HepG2 (cell line): ENCODE results near the gene SLC6A17.

Experiments
- CREM ChIP-seq, 2 experiments: sonication (generic) in 1 of 2; formaldehyde crosslinking in 1 of 2; IDR thresholded peaks; 2 replicates each; pipeline versions ENCODE4 v1.4.0 to v1.6.1; 2016 to 2020; ENCODE audit warnings: antibody characterized with exemption in 1 of 2, mild to moderate bottlenecking in 1 of 2, missing genetic modification reagents in 1 of 2
- HDAC6 ChIP-seq: fragments of 200-600 bp; sonication (generic); IDR thresholded peaks from 2 replicates; pipeline ENCODE4 v1.7.0; 2017; ENCODE audit warnings: mild to moderate bottlenecking, antibody characterized with exemption, low read length, low read depth
- POLR2A ChIP-seq, 2 experiments: IDR thresholded peaks; 2 replicates each; pipeline ENCODE4 v1.6.1; 2011; ENCODE audit warnings: low read depth in 2 of 2, low read length in 2 of 2, mild to moderate bottlenecking in 1 of 2, moderate library complexity in 1 of 2; ENCODE audit not compliant: insufficient read depth in 1 of 2
- RFX1 ChIP-seq: fragments of 450-650 bp; IDR thresholded peaks from 2 replicates; pipeline ENCODE4 v1.6.1; 2017
- TP53 ChIP-seq: sonication (generic); formaldehyde crosslinking; conservative IDR thresholded peaks from 2 replicates; pipeline ENCODE4 v1.4.0; 2020; ENCODE audit warnings: missing genetic modification reagents
- YY1 ChIP-seq: IDR thresholded peaks from 2 replicates; pipeline ENCODE4 v1.6.1; 2011; ENCODE audit warnings: low read length, low read depth, moderate library complexity, mild to moderate bottlenecking; ENCODE audit not compliant: insufficient read depth, insufficient replicate concordance
- ZNF607 ChIP-seq: sonication (generic); formaldehyde crosslinking; IDR thresholded peaks from 2 replicates; pipeline ENCODE4 v1.5.1; 2020; ENCODE audit warnings: missing genetic modification reagents, mild to moderate bottlenecking, borderline replicate concordance

DNA sequence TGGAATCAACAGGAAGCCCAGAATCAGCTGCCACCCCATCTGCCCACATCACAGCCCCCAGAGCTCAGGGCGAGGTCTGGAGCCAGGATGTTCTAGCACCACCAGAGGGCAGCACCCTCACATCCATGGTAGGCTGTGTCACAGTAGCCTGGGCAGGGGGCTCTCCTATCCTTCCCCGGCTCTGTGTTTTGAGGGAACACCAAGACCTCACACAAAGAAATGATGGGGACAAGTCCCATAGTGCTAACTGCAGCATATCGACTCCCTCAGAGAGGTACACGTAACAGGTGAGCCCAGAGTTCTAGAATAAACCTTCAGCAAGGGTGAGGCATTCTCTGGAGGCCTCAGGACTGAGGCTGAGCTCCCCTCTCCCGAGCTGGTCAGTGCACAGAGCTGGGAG, 57.5 kb downstream of the SLC6A17 start:
- TF ChIP-seq ZNF607 (no peak), CREM (IDR thresholded peaks at IDR 0.05) (no peak), CREM (CRISPR knock-in tag; IDR thresholded peaks at IDR 0.05) (no peak), HDAC6 (no peak), POLR2A (IDR thresholded peaks at IDR 0.05; ENCODE audit: insufficient read depth in 1 of 2, low read depth in 2 of 2, low read length in 2 of 2) (no peak), TP53 (CRISPR knock-in tag) (no peak), YY1 (no peak), RFX1 (no peak)
